ENCODE results near the gene PRDM7. TPM values are rescaled to one million over a fixed set of nuclear protein-coding genes. Genes with fewer than 3 reads are reported as not detected.

Gene PRDM7
- total and polyA plus RNA-seq, 9 of the 15 experiments (the other 6 are each of a cell fraction or from before 2014, with no cell fraction given) = not detected

- Histone ChIP-seq H3K4me2 (ENCODE audit: insufficient read depth, low read length) (no peak overlapping the region), H3K9me3 (replicated peaks; ENCODE audit: control insufficient read depth, insufficient read depth, low read depth, low read length) (0 out of 2 replicates have a peak, but pooled peaks cover 3% of the 10 kb centered on the region), H3K9ac (ENCODE audit: insufficient read depth in 1 of 2, low read depth in 2 of 2, low read length in 2 of 2) (no peak overlapping the region), H4K20me1 (replicated peaks; ENCODE audit: control insufficient read depth, insufficient read depth, low read length) (no peaks in the 10 kb centered on the region), H2AFZ (ENCODE audit: low read depth, low read length) (no peak overlapping the region), H3K27ac (ENCODE audit: extremely low read depth, low read depth, low read length) (no peak overlapping the region), H3K4me3 (no peak overlapping the region), H3K27me3 (ENCODE audit: control insufficient read depth in 2 of 2, insufficient read depth in 2 of 2, low read length in 2 of 2) (no peaks in the 10 kb centered on the region), H3K4me1 (replicated peaks in 1 of 2; ENCODE audit: control insufficient read depth in 2 of 2, insufficient read depth in 2 of 2, low read length in 2 of 2) (peaks cover 6 to 15% of the 10 kb centered on the region in 2 experiments; a peak in 4 of 5 replicates), H3K79me2 (ENCODE audit: control insufficient read depth, insufficient read depth, low read length) (no peaks in the 10 kb centered on the region), H3K9me1 (ENCODE audit: control insufficient read depth, insufficient read depth, low read length) (no peaks in the 10 kb centered on the region), H3K36me3 (ENCODE audit: control insufficient read depth, insufficient read depth, low read length) (no peaks in the 10 kb centered on the region)
- in situ Hi-C loops (cut with MboI) (no loop called here), intact Hi-C loops (cut with micrococcal nuclease) (no loop called here)
- ChIA-PET POLR2A (interaction anchor here (1.1 kb wide), 1 partner anchor 9 kb away, joined by 3 read pairs; no protein-coding TSS in a partner anchor), CTCF (ENCODE audit: low intra/inter-chr PET ratio) (no interaction called here)
- WGBS (ENCODE audit: insufficient coverage, low coverage, missing lambda C conversion rate) = 25% methylated on average over 3 of the region's 3 CpGs
- no peak for DNase-seq (ENCODE audit: extremely low read depth in 1 of 4, low spot score in 3 of 4)
- FAIRE-seq = no peak
- BruUV-seq (replicated peaks) = no TSS peak
- ATAC-seq = no peak
- TF ChIP-seq CBFB (CRISPR knock-in tag; IDR thresholded peaks at IDR 0.05) (no peak), SUPT5H (IDR thresholded peaks at IDR 0.05) (no peak), MTA2 (IDR thresholded peaks at IDR 0.05; ENCODE audit: low read depth) (no peak), RNF2 (IDR thresholded peaks at IDR 0.05) (no peak), GTF2E2 (tag; IDR thresholded peaks at IDR 0.05) (no peak), E2F6 (IDR thresholded peaks at IDR 0.05; ENCODE audit: borderline replicate concordance in 1 of 2, extremely low read depth in 1 of 2, insufficient read depth in 1 of 2, insufficient read length in 1 of 2, low read depth in 1 of 2, low read length in 1 of 2, poor library complexity in 1 of 2, severe bottlenecking in 1 of 2) (peak in 1 of 2 experiments; percentile 15), KDM1A (IDR thresholded peaks at IDR 0.05) (no peak)
These were observed 15.7 kb downstream of the PRDM7 start for GRCh38 chr16:90061437-90061836.

Data from K562 (cell line).